HG03108 (cell line): ENCODE results near the gene EEF1AKMT3.

Experiments
- ATAC-seq: cut with Tn5 transposase; IDR thresholded peaks from one replicate; pipeline ENCODE4 v1.9.1; 2021; ENCODE audit warnings: moderate library complexity; ENCODE audit not compliant: unreplicated experiment

EEF1AKMT3 gene

DNA sequence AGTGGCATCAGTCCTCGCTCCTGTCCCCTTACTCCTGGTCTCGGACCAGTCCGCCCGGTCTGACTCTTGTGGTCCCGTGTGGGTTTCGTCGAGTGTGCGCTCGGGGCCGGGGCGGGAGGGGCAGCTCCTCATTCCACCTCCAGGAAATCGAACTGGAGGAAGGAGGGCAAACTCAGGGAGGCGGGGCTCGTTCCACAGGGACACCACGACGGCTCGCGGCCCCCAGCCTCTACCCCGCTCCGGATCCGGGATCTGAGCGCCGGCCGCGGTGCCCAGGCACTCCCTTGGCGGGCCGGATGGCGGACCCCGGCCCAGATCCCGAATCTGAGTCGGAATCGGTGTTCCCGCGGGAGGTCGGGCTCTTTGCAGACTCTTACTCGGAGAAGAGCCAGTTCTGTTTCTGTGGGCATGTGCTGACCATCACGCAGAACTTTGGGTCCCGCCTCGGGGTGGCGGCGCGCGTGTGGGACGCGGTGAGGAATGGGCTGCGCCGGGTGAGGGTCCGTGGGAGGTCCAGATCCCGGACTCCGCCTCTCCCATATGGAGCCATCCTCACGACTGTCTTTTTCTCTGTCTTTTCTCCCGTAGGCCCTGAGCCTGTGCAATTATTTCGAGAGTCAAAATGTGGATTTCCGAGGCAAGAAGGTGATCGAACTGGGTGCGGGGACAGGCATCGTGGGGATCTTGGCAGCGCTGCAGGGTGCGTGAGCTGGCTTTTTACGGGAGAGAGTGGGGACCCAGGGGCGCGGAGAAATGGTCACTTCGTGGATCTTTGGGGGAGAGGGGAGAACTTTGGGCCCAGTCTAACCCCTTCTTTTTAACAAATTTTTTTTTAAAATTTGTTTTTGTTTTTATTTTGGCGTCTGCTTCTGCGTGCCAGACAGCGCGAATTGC is at the start of gene EEF1AKMT3:
Gene EEF1AKMT3, plus strand, starts transcription at position 186 of the 894 bp plus-strand sequence. Its CDS starts 111 bp downstream, at position 297.
- peak; percentile 19 for ATAC-seq

DNA sequence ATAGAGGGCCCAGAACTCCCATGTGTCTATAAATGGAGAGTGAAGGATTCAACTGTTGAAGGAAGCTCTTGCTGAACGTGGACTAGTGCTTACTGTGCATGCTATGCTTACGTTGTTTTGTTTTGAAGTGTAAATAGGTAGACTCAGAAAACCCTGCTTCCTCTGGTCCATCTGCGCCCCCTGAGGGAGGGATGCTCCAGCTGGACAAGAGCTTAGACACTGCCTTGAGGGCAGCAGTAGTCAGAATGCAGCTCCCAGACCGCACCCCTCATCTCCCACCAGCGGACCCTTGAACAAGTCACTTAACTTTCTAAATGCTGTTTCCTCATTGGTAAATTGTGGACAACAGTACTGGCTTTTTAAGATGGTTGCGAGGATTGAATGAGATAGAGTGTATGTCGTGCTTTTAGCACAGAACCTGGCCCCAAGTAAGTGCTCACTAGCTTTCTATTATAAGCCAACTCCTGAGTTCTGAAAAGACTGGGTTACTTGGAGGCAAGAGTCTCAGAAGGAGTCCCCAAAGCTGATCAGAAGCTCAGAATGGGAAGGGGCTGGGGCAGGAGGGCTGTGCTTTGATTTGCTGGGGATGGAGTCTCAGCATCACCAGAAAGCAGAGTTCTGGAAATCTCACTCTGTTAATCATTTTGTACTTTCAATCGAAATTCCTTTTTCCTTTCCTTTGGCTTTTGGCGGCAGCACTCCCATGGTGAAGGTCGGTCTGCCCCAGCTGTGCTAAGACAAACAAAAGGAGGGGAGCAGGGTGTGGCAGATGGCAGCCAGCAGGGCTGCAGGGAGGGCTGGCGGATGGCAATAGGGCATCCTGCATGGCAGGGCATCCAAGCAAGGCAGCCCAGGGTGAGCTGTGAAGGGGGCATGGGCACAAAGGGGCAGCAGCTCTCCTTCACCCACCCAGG is 49.4 kb upstream of the EEF1AKMT3 start:
- ATAC-seq, result no peak

DNA sequence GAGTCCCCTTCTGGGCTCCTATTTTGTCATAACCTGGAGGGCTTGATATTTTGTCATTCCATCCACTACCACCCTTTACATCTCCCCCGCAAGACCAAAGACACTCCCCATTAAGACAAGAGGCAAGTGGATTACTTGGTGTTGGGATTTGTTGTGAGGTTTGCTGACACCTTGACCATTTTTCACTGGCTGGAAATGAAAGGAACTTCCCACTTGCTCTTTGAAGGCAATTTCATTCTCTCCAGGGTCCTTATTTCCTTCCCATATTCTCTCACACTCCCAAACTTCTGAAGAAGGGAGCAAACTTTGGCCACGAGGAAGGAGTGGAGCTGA is 48.8 kb upstream of the EEF1AKMT3 start:
- no peak for ATAC-seq

DNA sequence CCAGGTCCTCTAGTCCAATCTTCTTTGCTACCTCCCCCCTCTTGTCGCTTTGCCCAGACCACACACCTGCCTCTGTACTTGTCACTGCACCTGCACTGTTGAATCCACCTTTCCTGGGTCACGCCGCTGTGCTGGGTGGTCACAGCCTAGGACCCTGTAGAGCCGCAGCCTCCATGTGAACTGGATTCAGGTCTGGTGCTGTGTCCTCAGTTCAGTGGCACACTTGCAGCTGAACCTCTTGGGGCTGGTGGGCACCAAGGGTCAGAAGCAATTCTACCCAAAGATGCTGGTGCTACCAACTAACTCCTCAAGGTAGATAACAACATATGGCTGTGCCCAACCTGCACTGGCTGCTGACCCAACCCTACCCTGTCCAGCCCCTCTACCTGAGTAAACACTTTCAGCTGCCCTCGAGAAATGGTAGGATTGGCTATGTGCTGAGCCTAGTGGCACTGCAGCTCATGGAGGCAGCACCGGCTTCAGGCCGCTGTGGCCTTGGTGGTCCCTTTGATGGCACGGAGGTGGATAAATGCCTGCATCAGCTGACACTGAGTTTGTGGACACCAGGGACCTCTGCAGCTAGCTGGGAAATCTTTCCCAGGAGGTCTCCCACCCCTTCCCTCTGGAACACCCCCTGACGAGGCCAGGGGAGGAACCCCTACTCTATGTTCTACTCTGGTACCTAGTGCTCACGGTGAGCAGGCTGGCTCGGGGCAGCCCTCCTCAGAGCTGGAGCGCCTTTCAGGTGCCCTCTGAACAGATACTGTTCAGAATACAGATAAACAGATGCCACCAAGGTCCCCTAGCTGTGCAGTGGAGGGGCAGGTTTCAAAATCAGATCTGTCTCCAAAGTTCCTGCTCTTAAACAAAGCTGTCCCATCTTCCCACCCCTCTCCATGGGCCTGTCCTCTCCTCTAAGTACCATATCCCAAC is 48.1 kb upstream of the EEF1AKMT3 start:
- ATAC-seq, result no peak

DNA sequence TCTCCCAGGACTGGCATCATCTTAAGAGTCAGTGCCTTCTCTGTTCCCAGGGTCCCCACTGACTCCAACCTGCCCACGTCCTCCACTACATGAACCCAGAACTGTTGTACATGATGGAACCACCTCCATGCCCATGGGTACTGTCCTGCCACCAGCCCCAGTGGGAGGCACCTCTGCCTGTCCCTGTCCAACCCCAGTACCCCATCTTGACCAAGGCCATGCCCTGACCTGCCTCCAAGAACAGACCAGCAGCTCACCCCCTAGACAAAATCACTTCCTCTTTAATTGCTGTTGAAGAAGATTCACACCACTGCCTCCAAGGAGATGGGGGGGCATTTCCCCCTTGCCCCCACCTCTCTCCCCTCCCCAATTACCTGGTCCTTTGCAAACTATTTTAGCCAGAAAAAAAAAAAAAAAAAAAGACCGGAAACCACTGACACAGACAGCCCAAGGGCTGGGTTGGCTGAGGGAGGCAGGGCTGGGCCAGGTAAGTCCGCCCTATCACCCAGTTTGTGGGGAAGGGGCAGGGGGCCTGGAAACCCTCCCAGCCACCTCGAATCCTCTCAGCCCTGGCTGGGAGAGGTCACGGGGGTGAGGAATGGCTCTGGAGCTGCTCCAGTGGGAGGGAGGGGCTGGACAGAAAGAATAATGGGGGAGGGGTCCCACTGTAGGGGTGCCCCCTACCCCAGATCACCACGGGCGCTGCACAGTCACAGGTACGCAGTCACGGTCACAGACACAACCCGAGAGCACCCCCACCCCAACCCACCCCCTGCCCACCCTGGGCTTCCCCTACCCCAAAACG is 47.3 kb upstream of the EEF1AKMT3 start:
- ATAC-seq, result no peak

DNA sequence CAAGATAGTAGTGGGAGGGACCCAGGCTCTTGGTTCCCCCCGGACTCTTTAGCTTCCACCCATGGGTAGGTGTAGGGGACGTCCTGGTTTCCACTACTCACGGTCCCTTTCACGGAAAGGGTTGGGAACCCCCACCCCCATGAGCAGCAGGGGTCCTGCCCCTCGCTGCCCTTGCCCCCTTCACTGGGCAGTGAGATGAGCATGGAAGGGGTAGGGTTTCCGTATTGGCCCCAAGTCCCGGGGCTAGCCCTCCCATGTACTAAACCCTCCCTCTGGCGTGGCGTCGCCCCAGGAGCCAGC is 46.6 kb upstream of the EEF1AKMT3 start:
- no peak for ATAC-seq

DNA sequence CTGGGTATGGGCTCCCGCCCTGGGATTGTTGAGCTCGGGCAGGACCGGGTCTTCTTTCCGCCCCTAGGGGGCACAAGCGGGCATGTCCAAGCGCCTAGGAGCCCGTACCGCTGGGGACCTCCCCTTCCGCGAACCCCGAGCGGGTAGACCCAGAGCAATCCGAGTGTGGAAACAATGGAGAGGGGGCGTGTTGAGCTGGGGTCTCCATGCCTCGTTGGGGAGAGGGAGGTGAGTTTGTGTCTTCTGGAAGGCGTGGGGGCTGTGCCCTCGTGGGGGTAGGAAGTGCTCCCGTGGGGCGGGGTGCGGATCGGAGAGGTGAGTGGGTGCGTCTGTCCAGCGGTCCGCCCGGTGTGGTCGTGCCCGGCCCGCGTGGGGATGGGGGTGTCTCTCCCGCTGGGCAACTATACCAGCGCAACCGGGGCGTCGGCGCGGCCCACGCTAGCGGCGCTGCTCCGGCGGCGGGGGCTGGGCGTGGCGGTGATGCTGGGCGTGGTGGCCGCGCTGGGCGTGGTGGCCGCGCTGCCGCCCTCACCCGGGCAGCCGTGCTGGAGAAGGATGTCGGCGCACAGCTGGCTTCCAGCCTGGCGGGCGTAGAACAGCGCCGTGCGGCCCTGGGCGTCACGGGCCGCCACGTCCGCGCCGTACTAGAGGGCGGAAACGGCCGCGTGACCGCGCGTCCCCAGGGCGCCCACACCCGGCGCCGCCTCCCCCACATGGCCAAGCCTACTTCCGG is 46.1 kb upstream of the EEF1AKMT3 start:
- no peak for ATAC-seq

DNA sequence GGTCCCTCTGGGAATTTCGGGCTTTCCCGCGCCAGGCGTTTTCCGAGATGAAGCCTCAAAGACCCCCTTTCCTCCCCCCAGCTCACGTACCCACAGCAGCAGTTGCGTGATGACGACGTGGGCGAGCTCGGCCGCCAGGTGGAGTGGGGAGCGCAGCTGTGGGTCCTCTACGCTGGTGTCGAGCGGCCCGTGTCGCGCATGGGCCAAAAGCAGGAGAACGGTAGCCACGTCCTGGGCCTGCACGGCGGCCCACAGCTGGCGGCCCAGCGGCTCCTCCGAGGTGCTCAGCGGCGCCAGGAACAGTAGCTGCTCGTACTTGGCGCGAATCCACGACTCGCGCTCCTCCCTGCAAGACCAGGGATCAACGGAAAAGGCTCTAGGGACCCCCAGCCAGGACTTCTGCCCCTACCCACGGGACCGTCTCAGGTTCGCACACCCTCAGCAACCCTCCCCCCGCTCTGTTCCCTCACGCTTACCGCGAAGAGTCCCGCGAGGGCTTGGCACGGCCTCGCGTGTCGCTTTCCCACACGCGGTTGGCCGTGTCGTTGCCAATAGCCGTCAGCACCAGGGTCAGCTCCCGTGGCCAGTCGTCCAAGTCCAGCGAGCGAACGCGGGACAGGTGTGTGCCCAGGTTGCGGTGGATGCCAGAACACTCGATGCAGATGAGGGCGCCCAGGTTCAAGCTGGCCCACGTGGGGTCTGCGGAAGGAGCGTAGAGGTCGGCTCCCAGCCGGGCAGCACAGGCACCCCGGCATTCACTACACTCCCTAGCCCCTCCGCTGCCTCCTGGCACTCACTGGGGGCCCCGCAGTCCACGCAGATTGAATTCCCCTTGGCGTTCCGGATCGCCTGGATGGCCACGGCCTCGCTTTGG is 45.3 kb upstream of the EEF1AKMT3 start:
- no peak for ATAC-seq

DNA sequence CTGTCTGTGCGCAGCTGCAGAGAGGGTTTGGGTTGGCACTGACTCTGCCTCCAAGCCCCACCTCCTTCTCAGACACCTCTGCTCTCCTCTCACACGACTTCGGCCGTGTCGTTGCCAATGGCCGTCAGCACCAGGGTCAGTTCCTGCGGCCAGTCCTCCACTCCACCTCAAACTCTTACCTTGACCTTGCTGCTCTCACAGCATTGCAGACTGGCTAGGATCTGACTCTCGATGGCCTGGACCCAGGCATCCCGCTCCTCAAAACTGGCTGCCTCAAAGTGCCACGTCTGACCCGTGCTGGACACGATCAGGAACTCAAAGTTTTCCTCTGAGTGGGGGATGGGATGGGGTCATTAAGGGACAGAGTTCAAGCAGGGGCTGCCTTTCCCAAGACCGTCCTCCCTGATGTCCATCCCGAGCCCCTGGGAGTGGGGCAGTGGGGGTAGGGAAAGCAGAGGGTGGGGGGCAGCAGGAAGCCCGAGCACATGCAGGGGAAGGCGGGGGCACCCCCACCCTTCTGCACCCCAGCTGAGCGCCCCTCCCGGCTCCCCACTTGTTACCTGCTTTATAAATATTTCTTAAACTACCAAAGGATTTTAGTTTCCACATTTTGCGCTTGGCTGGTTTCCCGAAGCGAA is 44.5 kb upstream of the EEF1AKMT3 start:
- ATAC-seq, result no peak

DNA sequence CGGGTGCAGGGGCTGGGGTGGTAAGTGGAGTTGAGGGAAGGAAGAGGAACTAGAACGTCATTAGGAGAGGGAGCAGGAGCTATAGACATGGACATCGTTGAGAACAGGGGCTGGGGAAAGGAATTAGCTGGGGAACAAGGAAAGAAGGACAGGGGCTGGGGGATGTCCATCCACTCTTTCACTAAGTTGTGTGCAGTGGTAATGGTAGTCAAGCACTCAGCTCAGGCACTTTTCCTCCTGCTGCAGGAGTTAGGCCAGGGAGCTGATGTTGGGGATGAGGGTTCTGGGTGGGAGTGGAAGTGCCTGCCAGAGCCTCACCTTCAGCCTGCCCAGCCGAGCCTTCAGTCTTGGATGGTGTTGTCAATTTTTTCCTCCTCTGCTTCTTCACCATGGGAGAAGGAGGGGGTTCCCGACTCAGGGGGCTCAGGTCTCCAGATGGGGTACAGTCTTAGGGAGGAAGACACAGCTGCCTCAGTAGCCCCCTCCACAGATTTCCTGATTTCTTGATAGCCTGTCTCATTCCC is 43.0 kb upstream of the EEF1AKMT3 start:
- ATAC-seq, result no peak

DNA sequence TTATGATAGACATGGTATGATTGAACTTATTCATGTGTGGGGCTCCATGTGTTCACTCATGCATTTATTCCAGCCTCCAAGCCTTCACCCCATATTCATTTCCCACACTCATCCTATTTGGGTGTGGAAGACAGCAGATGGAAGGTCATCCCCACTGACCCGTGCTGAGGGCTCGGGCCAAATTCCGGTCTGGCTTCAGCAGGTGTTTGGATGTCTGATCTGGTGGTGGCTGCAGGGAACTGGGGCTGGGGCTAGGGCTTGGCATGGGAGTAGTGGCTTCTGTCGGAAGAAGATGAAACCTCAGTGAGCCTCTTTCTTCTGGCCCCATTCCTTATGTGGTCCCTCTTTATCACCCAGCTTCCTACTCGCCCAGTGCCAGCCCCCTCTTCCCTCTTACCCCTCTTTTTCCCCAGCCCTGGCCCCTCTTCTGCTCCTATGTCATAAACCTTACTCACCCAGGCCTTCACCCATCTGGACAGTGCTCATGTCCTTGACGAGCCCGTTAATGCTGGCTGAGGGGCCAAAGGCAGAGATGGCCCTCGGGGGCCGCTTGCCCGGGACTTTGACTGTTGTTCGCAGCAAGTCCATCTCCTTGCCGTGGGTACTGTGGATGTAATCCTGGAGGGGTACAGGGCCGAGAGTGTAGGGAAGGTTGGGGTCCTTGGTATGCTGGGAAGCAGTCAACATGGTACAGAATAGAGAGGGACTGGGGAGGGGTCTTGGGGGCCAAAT is 41.9 kb upstream of the EEF1AKMT3 start:
- ATAC-seq, result no peak

DNA sequence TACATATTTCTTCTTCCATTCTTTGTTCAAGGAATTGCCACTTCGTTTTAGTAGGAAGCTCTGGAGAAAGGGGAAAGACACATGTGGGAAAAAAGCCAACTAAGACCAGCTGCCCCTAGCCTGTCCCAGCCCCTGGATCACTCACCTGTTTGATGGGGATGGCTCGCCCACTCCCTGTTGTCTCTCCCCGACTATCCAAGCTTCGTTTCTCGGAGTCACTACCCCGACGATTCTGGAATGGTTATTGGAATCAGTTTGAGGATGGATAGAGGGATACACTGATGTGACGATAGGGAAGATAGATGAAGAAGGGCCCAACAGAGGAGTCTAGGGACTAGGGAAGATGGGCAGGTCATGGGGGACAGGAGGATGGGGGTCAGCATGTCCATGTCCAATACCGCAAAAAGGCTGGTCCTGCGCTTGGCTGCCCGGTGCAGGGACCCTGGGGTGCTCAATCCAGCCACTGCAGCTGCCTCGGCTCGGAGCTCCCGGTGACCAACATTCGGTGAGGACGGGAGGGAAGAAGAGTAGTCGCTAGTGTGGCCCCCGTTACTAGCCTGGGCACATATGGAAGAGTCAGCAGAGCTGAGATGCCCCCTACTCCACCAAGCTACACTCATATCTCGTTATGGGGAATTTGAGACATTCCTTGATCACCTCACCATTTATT is 40.9 kb upstream of the EEF1AKMT3 start:
- no peak for ATAC-seq

DNA sequence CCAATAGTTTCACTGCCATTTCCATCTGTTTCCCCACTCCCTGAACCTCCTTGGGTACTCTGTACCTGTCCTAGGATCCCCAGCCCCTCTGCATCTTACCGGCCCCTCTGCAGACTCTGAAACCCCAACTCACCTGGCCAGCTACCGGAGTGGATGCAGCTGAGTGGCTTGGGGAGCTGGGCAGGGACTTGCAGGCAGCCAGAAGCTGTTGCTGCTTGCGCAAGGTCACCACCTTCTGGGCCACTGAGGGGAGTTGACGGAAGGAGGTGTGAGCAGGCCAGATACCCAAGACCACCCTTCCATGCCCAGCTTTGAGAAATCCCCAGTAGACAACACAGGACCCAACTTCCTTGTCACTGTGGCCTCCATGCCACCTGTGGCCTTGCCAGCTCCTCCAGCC is 40.1 kb upstream of the EEF1AKMT3 start:
- ATAC-seq, result no peak

DNA sequence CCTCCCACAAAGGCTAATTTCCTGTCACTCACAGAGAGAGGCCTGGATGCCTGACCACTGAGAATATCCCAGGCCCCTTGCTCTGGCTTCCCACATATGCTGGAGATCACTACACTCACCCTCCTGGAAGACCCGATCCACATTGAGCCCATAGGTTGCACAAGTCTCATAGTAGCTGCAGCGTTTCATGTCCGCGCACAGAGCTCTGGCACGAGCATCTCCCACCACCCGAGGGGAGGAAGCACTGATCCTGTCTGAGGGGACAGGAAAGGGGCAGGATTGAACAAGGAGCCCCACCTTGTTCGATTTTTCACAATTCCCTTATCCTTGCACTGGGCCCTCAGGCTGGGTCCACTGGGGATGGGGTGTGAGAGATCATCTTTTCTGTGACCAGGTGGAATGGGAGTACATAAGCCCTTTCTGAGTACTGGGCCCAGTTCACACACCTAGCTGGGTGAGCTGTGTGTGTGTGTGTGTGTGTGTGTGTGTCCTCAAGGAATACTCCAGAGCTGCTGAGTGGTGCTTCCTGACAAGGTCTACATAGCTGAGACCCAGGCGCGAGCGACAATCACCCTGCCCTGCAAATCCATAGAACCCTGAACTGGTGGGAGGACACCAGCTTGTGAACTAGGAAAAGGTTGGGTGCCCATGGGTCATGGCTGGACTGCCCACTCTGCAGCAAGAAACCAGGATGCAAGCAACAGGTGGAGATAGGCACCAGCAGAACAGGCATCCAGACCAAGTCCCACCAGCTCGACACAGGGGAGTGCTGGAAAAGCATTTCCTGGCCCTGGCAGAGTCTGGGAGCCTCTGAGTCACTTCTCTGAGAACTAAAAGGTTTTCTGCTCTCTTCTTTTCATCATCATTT is 39.5 kb upstream of the EEF1AKMT3 start:
- no peak for ATAC-seq

DNA sequence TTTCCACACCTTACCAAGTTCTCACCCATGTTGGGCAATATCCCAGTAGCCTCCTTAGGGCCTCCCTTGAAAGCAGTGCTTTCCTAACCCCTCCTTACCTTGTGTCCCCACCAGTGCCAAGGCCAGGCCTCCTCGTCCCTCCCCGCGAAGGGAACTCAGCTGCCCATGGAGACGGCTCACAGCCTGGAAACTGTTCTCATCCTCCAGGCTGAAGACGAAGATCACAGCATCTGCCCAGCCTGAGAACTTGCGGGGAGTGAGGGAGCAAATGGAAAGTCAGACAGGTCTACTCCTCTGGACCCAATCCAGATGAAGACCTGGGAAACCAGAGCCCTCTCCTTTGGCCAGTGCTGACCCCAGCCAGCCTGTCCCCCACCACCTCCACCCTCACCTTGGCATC is 38.5 kb upstream of the EEF1AKMT3 start:
- no peak for ATAC-seq

DNA sequence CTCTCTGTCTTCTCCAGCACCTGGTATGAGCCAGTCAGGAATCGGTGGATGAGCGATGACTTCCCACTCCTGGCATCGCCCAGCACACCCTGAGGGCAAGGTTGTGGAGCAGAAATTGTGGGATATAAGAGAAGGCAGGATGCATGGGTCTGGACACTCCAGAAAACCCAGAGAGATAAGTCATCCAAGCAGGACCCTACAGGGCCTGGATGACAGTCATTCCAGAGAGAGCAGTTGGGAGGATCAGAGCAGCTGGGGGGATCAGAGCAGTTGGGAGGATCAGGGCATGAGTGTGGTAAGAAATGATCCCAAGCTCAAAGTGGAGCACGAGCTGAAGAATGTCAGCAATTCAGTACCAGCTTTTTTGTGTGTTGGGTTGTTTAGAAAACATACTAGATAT is 37.8 kb upstream of the EEF1AKMT3 start:
- no peak for ATAC-seq
